Right atrium auricular region (tissue), 2 donors: ENCODE measurements around the gene CTDP1. TPM values are rescaled to one million over a fixed set of nuclear protein-coding genes. Genes with fewer than 3 reads are reported as not detected.

Source experiments
- DNase-seq: peaks from one replicate; pipeline ENCODE4 v3.0.0-alpha.2; 2019; ENCODE audit warnings: low spot score
- H3K27ac ChIP-seq, 2 donors: fragments of 200-600 bp; sonication (generic); 1 replicate in 1 of 2; 2 replicates in 1 of 2; pipeline ENCODE4 v1.5.1; 2016 to 2019
- H3K27me3 ChIP-seq, 2 donors: fragments of 200-600 bp; sonication (generic); one replicate each; pipeline versions ENCODE4 v1.5.1 to v1.6.0; 2017 to 2019
- H3K36me3 ChIP-seq: fragments of 200-600 bp; sonication (generic); one replicate; pipeline ENCODE4 v1.5.1; 2016
- H3K4me1 ChIP-seq, 2 donors: fragments of 200-600 bp; sonication (generic); one replicate each; pipeline versions ENCODE4 v1.5.1 to v1.6.0; 2017 to 2019
- H3K4me3 ChIP-seq, 2 donors: fragments of 200-600 bp; sonication (generic); 1 replicate in 1 of 2; 2 replicates in 1 of 2; pipeline ENCODE4 v1.5.1; 2017 to 2019; ENCODE audit warnings: mild to moderate bottlenecking in 1 of 2, moderate library complexity in 1 of 2
- H3K9me3 ChIP-seq, 2 donors: fragments of 200-600 bp; sonication (generic); one replicate each; pipeline ENCODE4 v1.5.1; 2019
- total RNA-seq, 2 donors: library from RNA; depleted of rRNA; stranded (reverse); fragments of >200 nt; gene quantifications; one replicate each; pipeline ENCODE4 v1.1.0, GENCODE V29; 2016
- TF ChIP-seq, protein P1 (sequence below), 2 donors: fragments of 200-600 bp; sonication (generic); IDR thresholded peaks; one replicate each; pipeline ENCODE4 v1.5.1; 2019; ENCODE audit warnings: antibody characterized with exemption in 2 of 2

CTDP1 gene
- total RNA-seq, 2 donors from 2014 or later: 6.3 to 9.2 TPM

DNA sequence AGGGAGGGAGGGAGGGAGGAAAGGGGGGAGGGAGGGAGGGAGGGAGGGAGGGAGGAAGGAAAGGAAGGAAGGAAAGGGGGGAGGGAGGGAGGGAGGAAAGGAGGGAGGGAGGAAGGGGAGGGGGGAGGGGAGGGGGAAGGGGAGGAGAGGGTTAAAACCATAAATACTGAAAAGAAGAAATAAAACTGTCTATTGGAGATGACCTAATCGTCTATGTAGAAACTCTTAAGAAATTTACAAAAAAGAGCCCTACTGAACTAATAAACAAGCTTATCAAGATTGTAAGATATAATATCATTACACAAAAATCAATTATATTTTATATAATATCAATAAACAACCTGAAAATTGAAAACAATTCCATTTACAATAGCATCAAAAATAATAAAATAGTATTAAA lies 32.3 kb upstream of the CTDP1 start:
- no peak overlapping the region for H3K27ac ChIP-seq
- TF ChIP-seq, protein P1, sequence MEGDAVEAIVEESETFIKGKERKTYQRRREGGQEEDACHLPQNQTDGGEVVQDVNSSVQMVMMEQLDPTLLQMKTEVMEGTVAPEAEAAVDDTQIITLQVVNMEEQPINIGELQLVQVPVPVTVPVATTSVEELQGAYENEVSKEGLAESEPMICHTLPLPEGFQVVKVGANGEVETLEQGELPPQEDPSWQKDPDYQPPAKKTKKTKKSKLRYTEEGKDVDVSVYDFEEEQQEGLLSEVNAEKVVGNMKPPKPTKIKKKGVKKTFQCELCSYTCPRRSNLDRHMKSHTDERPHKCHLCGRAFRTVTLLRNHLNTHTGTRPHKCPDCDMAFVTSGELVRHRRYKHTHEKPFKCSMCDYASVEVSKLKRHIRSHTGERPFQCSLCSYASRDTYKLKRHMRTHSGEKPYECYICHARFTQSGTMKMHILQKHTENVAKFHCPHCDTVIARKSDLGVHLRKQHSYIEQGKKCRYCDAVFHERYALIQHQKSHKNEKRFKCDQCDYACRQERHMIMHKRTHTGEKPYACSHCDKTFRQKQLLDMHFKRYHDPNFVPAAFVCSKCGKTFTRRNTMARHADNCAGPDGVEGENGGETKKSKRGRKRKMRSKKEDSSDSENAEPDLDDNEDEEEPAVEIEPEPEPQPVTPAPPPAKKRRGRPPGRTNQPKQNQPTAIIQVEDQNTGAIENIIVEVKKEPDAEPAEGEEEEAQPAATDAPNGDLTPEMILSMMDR (IDR thresholded peaks at IDR 0.05): no peak
- H3K36me3 ChIP-seq: no peaks in the 10 kb centered on the region
- no peaks in the 10 kb centered on the region for H3K27me3 ChIP-seq
- H3K4me3 ChIP-seq: no peak overlapping the region
- H3K9me3 ChIP-seq: no peaks in the 10 kb centered on the region
- peaks cover 0 to 6% of the 10 kb centered on the region in 2 donors for H3K4me1 ChIP-seq
- no peak for DNase-seq

DNA sequence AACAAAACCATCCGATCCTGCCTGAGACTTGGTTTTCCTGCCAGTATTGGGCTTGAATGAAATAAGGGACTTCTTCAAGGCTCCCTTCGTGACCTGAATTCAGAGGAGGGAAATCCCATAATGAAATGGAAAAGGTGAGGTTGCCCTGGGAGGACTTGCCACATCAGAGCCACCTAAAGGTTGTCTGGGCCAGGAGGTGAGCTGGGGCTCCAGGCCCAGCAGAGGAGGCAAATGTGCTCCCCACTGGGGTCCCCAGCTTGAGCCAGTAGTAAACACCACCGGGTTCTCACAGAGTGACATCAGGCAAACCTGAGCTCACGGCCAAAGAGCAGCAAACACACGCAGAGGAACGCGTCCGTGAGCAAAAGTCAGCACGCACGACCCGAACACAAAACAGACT lies 28.6 kb upstream of the CTDP1 start:
- TF ChIP-seq, protein P1 (IDR thresholded peaks at IDR 0.05): no peak
- Histone ChIP-seq H3K27me3 (no peaks in the 10 kb centered on the region), H3K4me1 (no peaks in the 10 kb centered on the region), H3K9me3 (no peaks in the 10 kb centered on the region), H3K27ac (no peak overlapping the region), H3K36me3 (no peaks in the 10 kb centered on the region), H3K4me3 (no peak overlapping the region)
- DNase-seq: no peak

DNA sequence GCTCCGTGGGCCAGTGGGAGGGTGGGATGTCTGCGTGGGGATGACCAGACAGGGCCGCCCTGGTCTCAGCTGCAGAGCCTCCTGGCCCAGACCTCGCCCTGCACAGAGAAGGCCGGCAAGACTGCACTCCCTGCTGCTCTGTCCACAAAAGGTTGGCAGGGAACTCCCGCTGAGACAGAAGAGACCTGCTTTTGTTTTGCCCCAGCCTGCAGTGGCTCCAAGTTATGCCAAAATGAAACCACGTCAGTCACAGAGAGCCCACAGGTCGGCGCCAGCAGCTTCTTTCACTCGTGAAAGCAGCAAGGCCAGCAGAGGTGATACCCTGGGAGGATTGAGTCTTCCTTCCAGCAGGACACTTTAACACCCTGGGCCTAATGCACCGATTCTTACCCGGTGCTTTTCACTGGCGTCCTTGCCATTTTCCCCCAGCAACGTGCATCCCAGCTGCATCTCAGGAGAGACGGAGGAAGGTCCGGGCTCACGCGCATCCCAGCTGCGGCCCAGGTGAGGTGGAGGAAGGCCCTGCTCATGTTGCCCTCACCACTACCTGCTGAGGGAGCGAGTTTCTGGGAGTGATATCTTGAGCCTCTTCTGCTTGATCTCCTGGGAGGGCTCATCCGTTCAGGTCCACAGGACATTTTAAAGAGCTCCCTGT lies 22.1 kb upstream of the CTDP1 start:
- Histone ChIP-seq H3K36me3 (no peaks in the 10 kb centered on the region), H3K9me3 (no peaks in the 10 kb centered on the region), H3K4me3 (no peak overlapping the region), H3K4me1 (no peaks in the 10 kb centered on the region), H3K27ac (no peak overlapping the region), H3K27me3 (peaks cover 0 to 4% of the 10 kb centered on the region in 2 donors)
- TF ChIP-seq, protein P1 (IDR thresholded peaks at IDR 0.05): no peak
- no peak for DNase-seq

DNA sequence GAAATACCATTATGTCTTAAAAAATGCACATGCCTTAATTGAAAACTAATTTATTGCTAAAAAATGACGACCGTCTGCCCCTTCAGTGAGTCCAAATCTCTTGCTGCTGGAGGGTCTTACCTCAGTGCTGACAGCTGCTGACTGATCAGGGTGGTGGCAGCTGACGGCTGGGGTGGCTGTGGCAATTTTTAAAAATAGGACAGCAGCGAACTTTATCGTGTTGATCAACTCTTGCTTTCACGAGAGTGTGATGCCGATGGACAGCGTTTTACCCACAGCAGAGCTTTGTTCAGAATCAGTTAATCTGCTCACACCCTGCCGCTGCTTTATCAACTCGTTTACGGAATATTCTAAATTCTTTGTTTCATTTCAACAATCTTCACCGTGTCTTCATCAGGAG lies 21.2 kb upstream of the CTDP1 start:
- no peak overlapping the region for H3K4me3 ChIP-seq
- DNase-seq: no peak
- no peaks in the 10 kb centered on the region for H3K4me1 ChIP-seq
- no peaks in the 10 kb centered on the region for H3K36me3 ChIP-seq
- no peaks in the 10 kb centered on the region for H3K9me3 ChIP-seq
- peaks cover 0 to 4% of the 10 kb centered on the region in 2 donors for H3K27me3 ChIP-seq
- no peak overlapping the region for H3K27ac ChIP-seq
- TF ChIP-seq, protein P1 (IDR thresholded peaks at IDR 0.05): no peak

DNA sequence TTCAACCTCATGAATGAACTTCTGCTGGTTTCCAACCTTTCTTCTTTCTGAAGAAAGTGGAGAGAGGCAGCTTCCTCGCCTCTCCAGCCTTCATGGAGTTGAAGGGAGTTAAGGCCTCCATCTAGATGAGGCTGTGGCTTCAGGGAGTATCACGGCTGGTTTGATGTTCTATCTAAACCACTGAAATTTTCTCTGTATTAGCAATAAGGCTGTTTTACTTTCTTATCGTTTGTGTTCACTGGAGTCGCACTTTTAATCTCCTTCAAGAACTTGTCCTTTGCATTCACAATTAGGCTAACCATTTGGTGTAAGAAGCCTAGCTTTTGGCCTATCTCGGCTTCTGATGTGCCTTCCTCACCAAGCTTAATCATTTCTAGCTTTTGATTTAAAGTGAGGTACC lies 19.9 kb upstream of the CTDP1 start:
- TF ChIP-seq, protein P1 (IDR thresholded peaks at IDR 0.05): no peak
- H3K4me3 ChIP-seq: no peak overlapping the region
- no peaks in the 10 kb centered on the region for H3K9me3 ChIP-seq
- no peaks in the 10 kb centered on the region for H3K4me1 ChIP-seq
- H3K36me3 ChIP-seq: no peaks in the 10 kb centered on the region
- no peak for DNase-seq
- H3K27ac ChIP-seq: no peak overlapping the region
- peaks cover 0 to 4% of the 10 kb centered on the region in 2 donors for H3K27me3 ChIP-seq

DNA sequence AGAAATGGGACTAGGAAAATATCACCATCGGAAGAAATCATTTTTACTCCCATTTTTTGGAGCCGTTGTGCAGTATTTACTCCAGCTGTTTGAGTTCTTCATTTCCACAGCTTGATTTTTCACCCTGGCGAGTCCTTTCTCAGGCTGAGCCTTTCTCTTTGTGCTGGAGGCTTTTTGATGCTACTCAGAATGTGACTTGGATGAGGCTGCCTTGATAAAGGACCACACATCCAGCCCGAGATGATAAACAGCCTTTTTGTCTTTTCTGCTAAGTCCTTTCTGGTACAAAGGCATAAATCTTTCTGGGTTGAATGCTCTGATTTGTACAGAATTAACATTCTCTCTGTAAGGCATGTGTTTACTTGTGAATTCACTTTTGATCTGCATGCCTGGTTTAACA lies 17.6 kb upstream of the CTDP1 start:
- TF ChIP-seq, protein P1 (IDR thresholded peaks at IDR 0.05): no peak
- DNase-seq: no peak
- H3K36me3 ChIP-seq: no peaks in the 10 kb centered on the region
- peaks cover 0 to 4% of the 10 kb centered on the region in 2 donors for H3K27me3 ChIP-seq
- no peaks in the 10 kb centered on the region for H3K9me3 ChIP-seq
- no peak overlapping the region for H3K4me3 ChIP-seq
- H3K4me1 ChIP-seq: no peaks in the 10 kb centered on the region
- no peak overlapping the region for H3K27ac ChIP-seq
